ENCODE measurements around the gene PARP11. TPM values are rescaled to one million over a fixed set of nuclear protein-coding genes. Genes with fewer than 3 reads are reported as not detected.

PARP11 gene
- total RNA-seq, 1 experiment from 2014 or later = 11.3 TPM

DNA sequence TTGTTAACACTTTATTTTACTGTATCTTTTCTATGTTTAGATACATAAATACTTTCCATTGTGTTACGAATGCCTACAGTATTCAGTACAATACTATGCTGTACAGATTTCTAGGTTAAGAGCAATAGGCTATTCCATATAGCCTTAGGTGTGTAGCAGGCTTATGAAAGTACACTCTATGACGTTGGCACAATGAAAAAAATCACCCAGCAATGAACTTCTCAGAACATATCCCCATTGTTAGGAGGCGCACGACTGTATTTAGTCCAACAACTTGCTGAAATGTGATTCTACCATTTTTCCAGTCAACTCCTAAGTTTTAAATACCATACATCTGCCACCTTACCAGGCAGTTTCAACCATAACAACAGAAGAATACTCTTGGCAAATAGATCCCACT, 1.8 kb downstream of the PARP11 start:
- TF ChIP-seq, protein P1, sequence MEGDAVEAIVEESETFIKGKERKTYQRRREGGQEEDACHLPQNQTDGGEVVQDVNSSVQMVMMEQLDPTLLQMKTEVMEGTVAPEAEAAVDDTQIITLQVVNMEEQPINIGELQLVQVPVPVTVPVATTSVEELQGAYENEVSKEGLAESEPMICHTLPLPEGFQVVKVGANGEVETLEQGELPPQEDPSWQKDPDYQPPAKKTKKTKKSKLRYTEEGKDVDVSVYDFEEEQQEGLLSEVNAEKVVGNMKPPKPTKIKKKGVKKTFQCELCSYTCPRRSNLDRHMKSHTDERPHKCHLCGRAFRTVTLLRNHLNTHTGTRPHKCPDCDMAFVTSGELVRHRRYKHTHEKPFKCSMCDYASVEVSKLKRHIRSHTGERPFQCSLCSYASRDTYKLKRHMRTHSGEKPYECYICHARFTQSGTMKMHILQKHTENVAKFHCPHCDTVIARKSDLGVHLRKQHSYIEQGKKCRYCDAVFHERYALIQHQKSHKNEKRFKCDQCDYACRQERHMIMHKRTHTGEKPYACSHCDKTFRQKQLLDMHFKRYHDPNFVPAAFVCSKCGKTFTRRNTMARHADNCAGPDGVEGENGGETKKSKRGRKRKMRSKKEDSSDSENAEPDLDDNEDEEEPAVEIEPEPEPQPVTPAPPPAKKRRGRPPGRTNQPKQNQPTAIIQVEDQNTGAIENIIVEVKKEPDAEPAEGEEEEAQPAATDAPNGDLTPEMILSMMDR (conservative IDR thresholded peaks at IDR 0.05) = no peak
- H4K91ac ChIP-seq (ENCODE audit: insufficient read length, low read depth, low read length) = no peak overlapping the region
- Mint-ChIP-seq H3K36me3 (ENCODE audit: insufficient read depth in 1 of 3, low read depth in 3 of 3) (peaks cover 0 to 9% (median 0%) of the 10 kb centered on the region in 3 experiments; a peak in 2 of 7 replicates), H3K27me3 (ENCODE audit: low read depth) (no peaks in the 10 kb centered on the region; the same call in 1 of the 2 replicates), H3K27ac (no peak overlapping the region), H3K9me3 (peaks cover 0 to 4% of the 10 kb centered on the region in 2 experiments; a peak in 1 of 5 replicates), H3K4me1 (peaks cover 12 to 16% of the 10 kb centered on the region in 2 experiments), H3K4me3 (peak overlapping the region; percentile 83 to 95)
- no peaks in the 10 kb centered on the region for H3K4me1 ChIP-seq (ENCODE audit: insufficient read depth, low read length)
- no peak overlapping the region for H4K5ac ChIP-seq (ENCODE audit: insufficient read length, low read depth, low read length)
- no CpG with 5 or more reads among the region's 4 CpGs for WGBS (ENCODE audit: extremely low coverage, insufficient read length, low lambda C conversion rate)
- no peak overlapping the region for H3K14ac ChIP-seq (ENCODE audit: insufficient read depth, low read length)
- no peak overlapping the region for H3K18ac ChIP-seq (ENCODE audit: insufficient read length, low read depth, low read length)
- no peak overlapping the region for H3K9ac ChIP-seq (ENCODE audit: extremely low read depth, insufficient read length, low read length)
- no peak overlapping the region for H3K56ac ChIP-seq (ENCODE audit: insufficient read length, low read depth, low read length)
- H3K4me2 ChIP-seq (ENCODE audit: insufficient read depth, insufficient read length, low read length) = peak overlapping the region; percentile 76
- H3K79me2 ChIP-seq (ENCODE audit: insufficient read depth, low read length) = 0 out of 2 replicates have a peak, but pooled peaks cover 2% of the 10 kb centered on the region
- H2AK5ac ChIP-seq (ENCODE audit: insufficient read length, low read length) = no peak overlapping the region
- no peak overlapping the region for H2BK15ac ChIP-seq (ENCODE audit: low read depth, low read length)
- DNase-seq = no peak
- no peak overlapping the region for H2BK20ac ChIP-seq (ENCODE audit: low read depth, low read length, poor library complexity, severe bottlenecking)
- no peak overlapping the region for H3K23ac ChIP-seq (ENCODE audit: insufficient read length, low read depth, low read length)
- no peak overlapping the region for H2AFZ ChIP-seq (ENCODE audit: low read length)
- H3K23me2 ChIP-seq (ENCODE audit: insufficient read length, low read depth, low read length, poor library complexity, severe bottlenecking) = no peaks in the 10 kb centered on the region
- peaks cover 7% of the 10 kb centered on the region for H3K79me1 ChIP-seq (ENCODE audit: insufficient read depth, low read depth, low read length, poor library complexity, severe bottlenecking)
- H4K8ac ChIP-seq (replicated peaks; ENCODE audit: insufficient read length, low read depth, low read length) = no peak overlapping the region
- H2BK12ac ChIP-seq (ENCODE audit: insufficient read length, low read depth, low read length) = no peak overlapping the region
- H3K9me3 ChIP-seq (ENCODE audit: control insufficient read depth, low read depth, low read length) = no peaks in the 10 kb centered on the region
- H3T11ph ChIP-seq (ENCODE audit: low read length) = no peak overlapping the region
- no peak overlapping the region for H2BK5ac ChIP-seq (ENCODE audit: insufficient read length, low read length)
- H3K27me3 ChIP-seq (ENCODE audit: insufficient read depth, low read length) = no peaks in the 10 kb centered on the region
- no peak overlapping the region for H2BK120ac ChIP-seq (ENCODE audit: low read depth, low read length, poor library complexity, severe bottlenecking)
- H3K27ac ChIP-seq (ENCODE audit: insufficient read length, low read depth, low read length) = no peak overlapping the region
- no peak overlapping the region for H3K4ac ChIP-seq (ENCODE audit: low read depth, low read length)
- no peaks in the 10 kb centered on the region for H4K20me1 ChIP-seq (ENCODE audit: control insufficient read depth, insufficient read depth, insufficient read length)

Data from H9 (cell line).